ENCODE results near the gene COX7A2L. TPM values are rescaled to one million over a fixed set of nuclear protein-coding genes. Genes with fewer than 3 reads are reported as not detected.
"Not testable (repeated sequence)": the region's sequence is repeated elsewhere in the genome, so short reads cannot be mapped to it uniquely, and the experiment has no call there.

The COX7A2L gene
- total RNA-seq, 1 donor from 2014 or later, result 184 TPM

- DNase-seq, result peak; percentile 38
These were observed 6.8 kb upstream of the COX7A2L start for GRCh38 chr2:42367835-42368234.

GRCh38 chr2:42366411-42366810 lies 5.4 kb upstream of the COX7A2L start:
- no peak for DNase-seq

GRCh38 chr2:42364658-42365057 lies 3.6 kb upstream of the COX7A2L start:
- no peak for DNase-seq

- no peak for DNase-seq
These were observed 2.4 kb upstream of the COX7A2L start for GRCh38 chr2:42363413-42363812.

- no peak for DNase-seq
These were observed 789 bp upstream of the COX7A2L start for GRCh38 chr2:42361728-42362283.

- peak; percentile 32 for DNase-seq
These were observed 526 bp downstream of the COX7A2L start for GRCh38 chr2:42360493-42360889.

GRCh38 chr2:42359965-42360483 lies 993 bp downstream of the COX7A2L start:
- peak; percentile 48 for DNase-seq

- no peak for DNase-seq
These were observed 1.6 kb downstream of the COX7A2L start for GRCh38 chr2:42359304-42359964.

GRCh38 chr2:42353792-42354429 lies 7.1 kb downstream of the COX7A2L start:
- no peak for DNase-seq

- DNase-seq, result no peak
These were observed 9.2 kb downstream of the COX7A2L start for GRCh38 chr2:42351864-42352263.

- no peak for DNase-seq
These were observed 10.5 kb downstream of the COX7A2L start for GRCh38 chr2:42350434-42351063.

- DNase-seq, result no peak
These were observed 12.8 kb downstream of the COX7A2L start for GRCh38 chr2:42348113-42348805.

GRCh38 chr2:42347518-42347917 lies 13.5 kb downstream of the COX7A2L start:
- not testable (repeated sequence) for DNase-seq

GRCh38 chr2:42346856-42347255 lies 14.2 kb downstream of the COX7A2L start:
- DNase-seq, result not testable (repeated sequence)

- DNase-seq, result peak; percentile 26
These were observed 15.0 kb downstream of the COX7A2L start for GRCh38 chr2:42345986-42346385.

GRCh38 chr2:42342795-42343241 lies 18.2 kb downstream of the COX7A2L start:
- DNase-seq, result no peak

- peak; percentile 21 for DNase-seq
These were observed 18.8 kb downstream of the COX7A2L start for GRCh38 chr2:42342061-42342794.

- DNase-seq, result no peak
These were observed 19.9 kb downstream of the COX7A2L start for GRCh38 chr2:42340938-42341636.

GRCh38 chr2:42340045-42340937 lies 20.7 kb downstream of the COX7A2L start:
- no peak for DNase-seq
